ENCODE results near the gene NRAP.

The NRAP gene

DNA sequence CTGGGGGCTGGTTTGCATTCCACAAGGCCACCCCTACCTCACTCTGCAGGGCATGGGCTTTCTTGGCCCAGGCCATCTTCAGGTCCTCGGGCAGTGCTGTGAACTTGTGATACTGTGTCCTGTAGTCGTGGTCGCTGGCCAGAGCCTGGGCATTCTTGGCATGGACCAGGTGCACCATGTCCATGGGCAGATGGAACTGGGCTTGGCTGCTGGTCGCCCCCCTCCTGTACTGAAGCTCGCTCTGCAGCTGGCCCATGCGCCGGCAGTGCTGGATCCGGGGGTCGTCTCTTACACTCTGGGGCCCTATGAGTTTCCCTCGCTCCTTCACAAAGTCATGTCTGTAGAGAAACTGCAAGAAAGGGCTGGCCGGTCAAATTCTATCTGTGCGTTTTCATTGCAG is 59.3 kb downstream of the NRAP start:
- no peak for FAIRE-seq

GRCh38 chr10:113603057-113603777 is 60.6 kb downstream of the NRAP start:
- no peak for FAIRE-seq

- FAIRE-seq: no peak
These were observed 63.3 kb downstream of the NRAP start for GRCh38 chr10:113600569-113600968.

DNA sequence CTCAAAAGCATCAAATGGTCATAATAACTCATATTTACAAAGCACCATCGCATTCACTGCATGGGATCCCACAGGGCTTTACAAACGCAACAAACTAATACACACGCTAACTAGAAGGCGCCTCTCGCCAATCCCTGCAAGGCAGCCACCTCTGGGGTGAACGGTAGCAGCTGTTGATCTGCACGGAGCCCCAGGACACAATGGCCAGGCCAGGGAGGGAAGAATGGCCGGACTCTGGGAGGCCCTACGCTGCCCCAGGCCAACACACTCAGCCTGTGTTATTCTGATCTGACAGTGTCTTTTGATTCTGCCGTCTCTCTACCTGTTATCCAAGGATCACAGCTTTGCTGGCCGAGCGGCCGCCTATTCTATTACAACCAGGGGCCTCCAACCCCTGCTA is 69.2 kb downstream of the NRAP start:
- no peak for FAIRE-seq

- FAIRE-seq: no peak
These were observed 71.5 kb downstream of the NRAP start for GRCh38 chr10:113592380-113592779.

- no peak for FAIRE-seq
These were observed 73.3 kb downstream of the NRAP start for GRCh38 chr10:113590581-113590980.

- FAIRE-seq: no peak
These were observed 74.6 kb downstream of the NRAP start for GRCh38 chr10:113589201-113589770.

DNA sequence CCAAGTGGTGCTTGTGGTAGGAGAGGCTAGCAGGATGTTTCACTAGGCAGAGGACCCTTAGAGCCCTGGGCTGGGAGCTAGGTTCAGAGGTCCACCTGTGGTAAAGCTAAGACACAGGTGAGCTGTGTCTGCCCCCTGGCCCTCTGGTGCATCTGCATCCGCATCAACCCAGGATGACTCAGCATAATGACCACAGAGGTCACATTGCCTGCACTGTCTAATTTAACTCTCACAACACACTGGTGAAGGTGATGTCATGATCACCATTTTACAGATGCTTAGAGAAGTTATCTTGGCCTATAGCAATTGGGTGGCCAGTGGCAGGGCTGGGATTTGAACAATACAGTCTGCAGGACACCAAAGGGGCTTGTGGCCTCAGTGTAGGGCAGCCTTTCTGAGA is 77.9 kb downstream of the NRAP start:
- FAIRE-seq: no peak

DNA sequence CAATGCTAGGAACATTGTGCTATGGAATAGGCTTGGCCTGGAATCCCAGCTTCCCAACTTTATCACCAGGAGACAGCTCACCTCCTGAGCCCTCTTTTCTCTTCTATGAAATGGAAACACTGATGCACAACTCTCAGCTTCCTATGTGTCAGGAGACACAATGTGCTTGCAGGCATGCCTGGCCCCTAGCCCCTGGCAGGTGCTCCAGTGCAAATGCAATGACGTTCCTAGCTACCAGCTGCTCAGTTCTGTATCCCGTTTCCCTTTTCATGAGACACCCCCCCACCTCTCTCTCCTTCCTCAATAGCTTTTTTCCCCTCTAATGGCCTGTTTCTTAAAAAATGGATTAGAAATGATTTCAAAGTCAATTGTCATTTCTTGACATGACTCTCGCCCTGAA is 80.3 kb downstream of the NRAP start:
- no peak for FAIRE-seq

- FAIRE-seq: no peak
These were observed 82.7 kb downstream of the NRAP start for GRCh38 chr10:113581092-113581491.

GRCh38 chr10:113578773-113579172 is 85.1 kb downstream of the NRAP start:
- FAIRE-seq: no peak

DNA sequence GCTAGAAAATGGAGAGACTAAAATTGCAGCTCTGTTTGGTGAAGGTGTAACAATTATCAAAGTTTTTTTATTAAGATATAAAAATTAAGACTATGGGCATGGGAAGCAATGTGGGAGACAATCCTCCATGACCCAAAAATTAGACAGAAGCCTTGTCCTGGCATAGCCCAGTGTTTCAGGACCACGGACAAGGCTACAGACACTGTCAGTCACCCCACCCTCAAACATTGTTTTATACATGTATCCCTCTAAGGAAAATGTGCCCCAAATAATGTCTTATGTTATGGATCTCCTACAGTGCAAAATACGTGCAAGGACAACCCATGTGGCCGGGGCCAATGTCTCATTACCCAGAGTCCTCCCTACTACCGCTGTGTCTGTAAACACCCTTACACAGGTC is 87.0 kb downstream of the NRAP start:
- no peak for FAIRE-seq

DNA sequence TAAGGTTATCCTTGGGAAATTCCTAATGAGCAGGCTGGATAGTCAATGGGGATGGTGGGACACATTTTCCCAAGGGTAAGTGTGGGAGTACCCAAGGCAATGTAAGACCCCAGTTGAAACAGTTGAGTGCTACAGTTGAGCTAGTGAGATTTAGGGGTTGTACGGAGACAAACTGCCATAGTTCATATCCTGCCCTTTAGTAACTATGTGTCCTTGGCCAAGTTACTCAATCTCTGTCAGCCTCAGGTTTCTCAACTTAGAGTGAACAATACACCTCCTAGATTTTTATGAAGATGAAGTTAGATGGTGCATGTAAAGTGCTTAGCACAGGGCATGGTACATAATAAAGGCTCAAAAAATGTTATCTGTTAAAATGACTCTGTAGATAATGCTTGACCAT is 90.5 kb downstream of the NRAP start:
- FAIRE-seq: no peak

DNA sequence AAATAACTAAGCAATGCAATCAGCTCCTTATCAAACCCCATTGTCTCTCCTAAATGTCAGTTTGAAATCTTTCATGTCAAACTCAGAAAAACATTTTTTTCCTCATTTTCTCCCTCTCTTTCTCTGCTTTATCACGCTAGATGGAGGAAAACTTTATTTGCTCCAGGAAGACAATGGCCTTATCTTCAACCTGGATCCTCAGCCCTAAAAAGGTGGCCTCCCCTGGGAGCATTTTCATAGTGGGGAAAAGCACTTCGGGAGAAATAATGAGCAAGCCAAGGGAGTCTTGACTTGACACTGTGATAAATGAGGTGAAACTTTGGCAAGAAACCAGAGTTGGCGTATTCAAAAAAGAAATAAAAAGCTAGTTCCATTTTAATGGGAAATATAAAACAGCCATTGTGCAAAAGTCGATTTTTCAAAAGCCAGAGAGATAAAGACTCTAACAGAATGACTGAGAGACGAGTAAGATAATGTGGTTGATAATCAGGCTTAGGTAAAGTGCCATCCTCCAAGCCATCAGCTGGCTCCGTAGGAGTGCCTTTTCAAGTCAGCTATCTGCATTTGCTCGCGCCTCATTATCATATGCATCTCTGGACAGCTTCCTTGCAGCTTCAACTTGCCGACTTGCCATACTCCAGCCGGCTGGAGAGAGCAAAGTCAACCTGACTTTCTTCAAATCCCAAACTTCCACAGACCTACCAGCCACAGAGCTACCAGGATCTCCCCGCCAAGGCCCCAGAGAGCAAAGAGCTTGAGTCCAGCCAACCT is 91.1 kb downstream of the NRAP start:
- no peak for FAIRE-seq

DNA sequence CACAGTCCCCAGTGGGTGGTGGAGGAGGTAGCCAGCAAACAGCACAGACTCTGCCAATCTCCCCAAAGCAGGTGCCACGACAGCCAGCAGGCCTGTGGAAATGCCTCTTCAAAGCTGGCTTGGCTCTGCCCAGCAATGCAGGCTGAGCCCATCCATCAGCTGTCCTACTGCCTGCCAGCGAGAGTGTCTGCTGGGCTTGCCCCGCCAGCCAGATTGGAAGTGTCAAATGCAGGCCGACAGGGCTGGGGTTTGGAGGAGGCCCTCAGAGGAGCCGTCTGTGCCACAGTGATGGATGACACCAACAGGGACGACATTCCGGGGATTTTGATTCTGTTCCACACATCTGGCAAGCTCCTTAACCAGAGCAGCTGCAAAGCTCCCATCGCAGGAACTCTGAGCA is 94.3 kb downstream of the NRAP start:
- no peak for FAIRE-seq

GRCh38 chr10:113566888-113567287 is 97.0 kb downstream of the NRAP start:
- no peak for FAIRE-seq

- FAIRE-seq: no peak
These were observed 98.5 kb downstream of the NRAP start for GRCh38 chr10:113565364-113565763.

- FAIRE-seq: no peak
These were observed 100.3 kb downstream of the NRAP start for GRCh38 chr10:113563306-113564088.

- no peak for FAIRE-seq
These were observed 101.1 kb downstream of the NRAP start for GRCh38 chr10:113562704-113563103.

DNA sequence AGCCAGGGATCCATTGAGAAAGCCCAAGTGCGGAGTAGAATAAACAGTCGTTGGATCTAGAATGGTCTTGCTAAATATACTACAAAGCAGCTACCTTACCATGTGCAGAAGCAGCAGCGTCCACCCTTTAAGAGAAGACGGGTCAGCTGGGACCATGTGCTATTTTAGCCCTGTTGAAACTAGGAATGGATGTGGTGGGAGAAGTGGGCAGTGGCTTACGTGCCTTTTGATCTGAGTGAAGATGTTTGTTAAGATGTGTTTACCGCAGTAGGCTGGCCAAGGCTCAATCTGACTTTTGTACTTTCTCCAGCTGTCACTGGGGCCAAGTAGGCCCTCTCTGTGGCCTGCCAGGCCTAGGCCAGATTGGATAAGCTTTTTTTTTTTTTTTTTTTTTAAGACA is 101.8 kb downstream of the NRAP start:
- no peak for FAIRE-seq

GRCh38 chr10:113561214-113561613 is 102.6 kb downstream of the NRAP start:
- FAIRE-seq: no peak

DNA sequence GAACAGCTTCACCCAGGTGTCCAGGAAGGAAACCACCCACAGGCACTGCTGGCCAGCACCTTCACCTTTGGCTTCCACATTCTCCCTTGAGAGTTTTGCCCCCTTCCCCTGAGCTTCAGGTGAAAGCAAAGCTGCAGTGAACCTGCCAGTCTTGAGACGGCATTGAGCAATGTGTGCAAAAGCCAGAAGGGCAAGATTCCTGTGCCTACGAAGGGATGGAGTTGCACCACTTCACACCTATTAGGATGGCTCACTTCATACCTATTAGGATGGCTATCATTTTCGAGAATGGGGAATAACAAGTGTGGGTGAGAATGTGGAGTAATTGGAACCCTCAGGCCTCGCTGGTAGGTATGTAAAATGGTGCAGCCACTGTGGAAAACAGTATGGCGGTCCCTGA is 103.8 kb downstream of the NRAP start:
- FAIRE-seq: no peak

GRCh38 chr10:113557903-113558321 is 105.9 kb downstream of the NRAP start:
- FAIRE-seq: no peak
